ENCODE data around the gene TGFBRAP1. TPM values are rescaled to one million over a fixed set of nuclear protein-coding genes. Genes with fewer than 3 reads are reported as not detected.

TGFBRAP1 gene
- total RNA-seq, 2 donors from 2014 or later, result 15.5 to 17.4 TPM

DNA sequence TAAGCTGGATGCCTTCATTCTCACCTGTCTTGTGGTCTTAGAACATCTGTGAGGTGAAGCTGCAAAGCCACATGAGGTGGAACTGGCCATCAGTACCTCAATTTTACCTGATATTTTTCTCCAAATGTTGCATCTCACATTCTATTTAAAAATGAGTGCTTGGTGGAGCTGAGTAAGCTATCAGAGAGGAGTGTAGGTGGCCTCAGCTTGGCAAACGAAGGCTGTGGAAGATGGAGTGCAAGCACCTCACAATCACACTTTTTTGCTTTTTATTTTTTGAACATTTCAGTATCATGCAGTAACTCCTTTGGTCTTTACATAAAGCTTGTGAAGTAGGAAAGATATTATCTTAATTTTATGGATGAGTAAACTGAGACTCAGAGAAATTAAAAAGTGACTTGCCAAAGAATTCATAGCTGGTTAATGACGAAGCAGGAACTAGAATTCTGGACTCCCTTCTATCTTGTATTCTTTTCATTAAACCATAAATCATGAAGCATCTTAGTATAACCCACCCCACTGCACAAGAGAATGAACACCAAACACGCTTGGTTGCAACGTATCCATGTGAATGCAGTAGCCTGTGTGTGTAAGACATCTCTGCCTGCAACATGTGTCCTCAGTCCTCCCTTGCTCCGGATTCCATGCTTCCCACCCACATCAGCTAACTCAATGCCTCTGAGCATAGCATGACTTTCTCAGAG is 35.1 kb upstream of the TGFBRAP1 start:
- Mint-ChIP-seq H3K36me3 (ENCODE audit: low read depth) (peaks cover 27% of the 10 kb centered on the region), H3K27me3 (ENCODE audit: insufficient read depth) (no peaks in the 10 kb centered on the region), H3K4me1 (no peaks in the 10 kb centered on the region), H3K9me3 (no peaks in the 10 kb centered on the region), H3K4me3 (no peak overlapping the region), H3K27ac (no peak overlapping the region)
- no peaks in the 10 kb centered on the region for H3K27me3 ChIP-seq (ENCODE audit: control insufficient read depth, insufficient read depth, low read length, poor library complexity, severe bottlenecking)
- no peak overlapping the region for H3K4me3 ChIP-seq (ENCODE audit: low read length)
- H3K9me3 ChIP-seq (ENCODE audit: control insufficient read depth, low read length), result no peaks in the 10 kb centered on the region
- no peak overlapping the region for H3K9ac ChIP-seq (ENCODE audit: extremely low read depth, low read length, poor library complexity, severe bottlenecking)
- H3K27ac ChIP-seq (ENCODE audit: low read depth, low read length), result no peak overlapping the region
- peaks cover 58% of the 10 kb centered on the region for H3K36me3 ChIP-seq (ENCODE audit: control insufficient read depth, insufficient read depth, low read length)
- no peak for DNase-seq
- TF ChIP-seq, protein P1, sequence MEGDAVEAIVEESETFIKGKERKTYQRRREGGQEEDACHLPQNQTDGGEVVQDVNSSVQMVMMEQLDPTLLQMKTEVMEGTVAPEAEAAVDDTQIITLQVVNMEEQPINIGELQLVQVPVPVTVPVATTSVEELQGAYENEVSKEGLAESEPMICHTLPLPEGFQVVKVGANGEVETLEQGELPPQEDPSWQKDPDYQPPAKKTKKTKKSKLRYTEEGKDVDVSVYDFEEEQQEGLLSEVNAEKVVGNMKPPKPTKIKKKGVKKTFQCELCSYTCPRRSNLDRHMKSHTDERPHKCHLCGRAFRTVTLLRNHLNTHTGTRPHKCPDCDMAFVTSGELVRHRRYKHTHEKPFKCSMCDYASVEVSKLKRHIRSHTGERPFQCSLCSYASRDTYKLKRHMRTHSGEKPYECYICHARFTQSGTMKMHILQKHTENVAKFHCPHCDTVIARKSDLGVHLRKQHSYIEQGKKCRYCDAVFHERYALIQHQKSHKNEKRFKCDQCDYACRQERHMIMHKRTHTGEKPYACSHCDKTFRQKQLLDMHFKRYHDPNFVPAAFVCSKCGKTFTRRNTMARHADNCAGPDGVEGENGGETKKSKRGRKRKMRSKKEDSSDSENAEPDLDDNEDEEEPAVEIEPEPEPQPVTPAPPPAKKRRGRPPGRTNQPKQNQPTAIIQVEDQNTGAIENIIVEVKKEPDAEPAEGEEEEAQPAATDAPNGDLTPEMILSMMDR (conservative IDR thresholded peaks at IDR 0.05), result no peak
- H3K4me1 ChIP-seq (ENCODE audit: control insufficient read depth, insufficient read depth, low read length), result no peaks in the 10 kb centered on the region
- 92 to 95% methylated on average over 3 to 5 of the region's 5 CpGs for WGBS, 2 experiments (ENCODE audit: insufficient coverage in 1 of 2, insufficient read length in 1 of 2)

DNA sequence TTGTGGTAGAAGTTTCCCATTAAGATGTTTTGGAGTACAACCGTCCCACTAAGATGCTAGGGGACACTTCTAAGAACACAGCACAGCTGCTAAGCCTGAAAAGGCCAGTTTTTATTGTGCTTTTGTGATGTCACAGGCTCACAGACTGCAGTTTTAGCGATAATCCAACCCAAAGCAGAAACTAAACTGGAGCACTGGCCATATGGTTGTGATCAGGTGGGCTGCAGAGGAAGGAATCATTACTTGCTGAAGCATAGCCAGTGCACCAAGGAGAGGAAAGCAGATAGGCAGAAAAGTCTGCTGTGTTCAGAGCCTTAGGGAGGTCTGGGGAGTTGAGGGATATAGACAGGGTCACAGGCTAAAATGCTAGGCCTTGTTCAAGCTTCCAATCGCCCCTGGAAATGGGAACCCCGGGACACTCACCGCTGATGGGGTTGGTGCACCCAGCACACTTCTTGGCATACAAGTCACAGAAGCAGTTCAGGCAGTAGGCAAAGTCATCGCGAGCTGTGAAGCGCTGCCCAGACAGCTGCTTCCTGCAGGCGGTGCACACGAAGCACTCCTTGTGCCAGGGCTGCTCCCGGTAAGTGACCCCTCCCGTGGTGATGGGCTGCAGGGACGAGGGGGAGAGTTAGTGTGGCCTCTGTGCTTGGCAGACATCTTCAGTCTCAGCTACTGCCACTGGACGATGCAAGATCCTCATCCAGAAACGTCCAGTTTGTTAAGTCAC is 33.5 kb upstream of the TGFBRAP1 start:
- Mint-ChIP-seq H3K36me3 (ENCODE audit: low read depth) (peaks cover 40% of the 10 kb centered on the region), H3K4me3 (no peak overlapping the region), H3K27me3 (ENCODE audit: insufficient read depth) (no peaks in the 10 kb centered on the region), H3K4me1 (no peaks in the 10 kb centered on the region), H3K27ac (no peak overlapping the region), H3K9me3 (no peaks in the 10 kb centered on the region)
- Histone ChIP-seq H3K4me1 (ENCODE audit: control insufficient read depth, insufficient read depth, low read length) (no peaks in the 10 kb centered on the region), H3K27ac (ENCODE audit: low read depth, low read length) (no peak overlapping the region), H3K9ac (ENCODE audit: extremely low read depth, low read length, poor library complexity, severe bottlenecking) (no peak overlapping the region), H3K27me3 (ENCODE audit: control insufficient read depth, insufficient read depth, low read length, poor library complexity, severe bottlenecking) (no peaks in the 10 kb centered on the region), H3K9me3 (ENCODE audit: control insufficient read depth, low read length) (no peaks in the 10 kb centered on the region), H3K4me3 (ENCODE audit: low read length) (no peak overlapping the region), H3K36me3 (ENCODE audit: control insufficient read depth, insufficient read depth, low read length) (peaks cover 67% of the 10 kb centered on the region)
- TF ChIP-seq, protein P1 (conservative IDR thresholded peaks at IDR 0.05), result no peak
- DNase-seq, result no peak
- WGBS, 2 experiments (ENCODE audit: insufficient coverage in 1 of 2, insufficient read length in 1 of 2), result 91 to 96% methylated on average over 15 of the region's 15 CpGs

DNA sequence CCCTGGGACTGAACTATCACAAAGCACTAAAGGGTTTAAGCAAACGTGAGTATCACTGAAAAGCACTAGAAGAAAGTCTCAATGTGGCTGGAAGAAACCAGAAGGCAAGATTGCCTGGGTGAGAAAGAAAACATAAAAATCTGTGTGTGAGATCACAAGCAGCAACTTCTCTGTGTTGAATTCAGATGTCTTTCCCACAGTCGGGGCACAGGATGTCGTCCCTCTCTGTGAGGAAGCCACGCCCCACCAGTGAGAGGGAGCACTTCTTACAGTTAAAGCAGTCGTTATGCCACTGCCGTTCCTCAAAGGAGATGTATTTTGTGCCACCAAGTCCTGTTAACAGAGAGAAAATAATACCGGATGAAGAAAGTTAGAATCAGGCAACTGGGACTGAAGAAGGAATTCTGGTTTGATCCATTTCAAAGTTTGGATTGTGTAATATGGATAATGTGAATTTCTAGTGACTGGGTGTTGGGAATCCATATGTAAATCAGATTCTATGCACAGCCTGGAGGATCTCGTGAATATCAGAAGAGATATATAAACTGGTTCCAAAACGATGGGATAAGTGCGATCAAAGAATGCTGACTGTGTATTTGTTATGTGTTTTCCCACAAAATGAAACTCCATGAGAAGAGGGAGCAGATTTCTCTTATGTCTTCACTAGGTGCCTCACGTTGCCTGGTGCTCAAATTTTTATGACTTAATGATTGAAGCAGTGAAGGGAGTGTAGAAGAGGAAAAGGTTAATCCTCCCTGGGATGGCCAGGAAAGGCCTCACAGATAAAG is 31.8 kb upstream of the TGFBRAP1 start:
- H3K4me3 Mint-ChIP-seq, result no peak overlapping the region
- DNase-seq, result no peak
- Histone ChIP-seq H3K4me3 (ENCODE audit: low read length) (no peak overlapping the region), H3K36me3 (ENCODE audit: control insufficient read depth, insufficient read depth, low read length) (peaks cover 64% of the 10 kb centered on the region), H3K9me3 (ENCODE audit: control insufficient read depth, low read length) (no peaks in the 10 kb centered on the region), H3K27ac (ENCODE audit: low read depth, low read length) (no peak overlapping the region), H3K27me3 (ENCODE audit: control insufficient read depth, insufficient read depth, low read length, poor library complexity, severe bottlenecking) (no peaks in the 10 kb centered on the region), H3K4me1 (ENCODE audit: control insufficient read depth, insufficient read depth, low read length) (no peaks in the 10 kb centered on the region), H3K9ac (ENCODE audit: extremely low read depth, low read length, poor library complexity, severe bottlenecking) (no peak overlapping the region)
- H3K27me3 Mint-ChIP-seq (ENCODE audit: insufficient read depth), result no peaks in the 10 kb centered on the region
- H3K9me3 Mint-ChIP-seq, result no peaks in the 10 kb centered on the region
- no peaks in the 10 kb centered on the region for H3K4me1 Mint-ChIP-seq
- no peak overlapping the region for H3K27ac Mint-ChIP-seq
- WGBS, 2 experiments (ENCODE audit: insufficient coverage in 1 of 2, insufficient read length in 1 of 2), result 87 to 88% methylated on average over 9 to 11 of the region's 11 CpGs
- TF ChIP-seq, protein P1 (conservative IDR thresholded peaks at IDR 0.05), result no peak
- peaks cover 44% of the 10 kb centered on the region for H3K36me3 Mint-ChIP-seq (ENCODE audit: low read depth)
